Small intestine (tissue), 7 donors: Measurements from ENCODE around the gene ALKBH6. TPM values are rescaled to one million over a fixed set of nuclear protein-coding genes. Genes with fewer than 3 reads are reported as not detected.

Experiments used
- DNase-seq, 2 donors: peaks; one replicate each; pipeline versions ENCODE4 v3.0.0 to v3.0.0-alpha.2; 2013
- FAIRE-seq: peaks from 2 replicates; lab custom pipeline; 2012; peaks lifted over from hg19 to GRCh38; lab: Jason Lieb, UNC
- H3K27ac ChIP-seq, 3 donors: one replicate each; pipeline ENCODE4 v1.5.1; 2013; ENCODE audit warnings: low read length in 2 of 3, mild to moderate bottlenecking in 2 of 3, control low read depth in 1 of 3, inconsistent platforms in 1 of 3, low read depth in 1 of 3, moderate library complexity in 1 of 3
- H3K27me3 ChIP-seq, 3 donors: one replicate each; pipeline ENCODE4 v1.6.1; 2013; ENCODE audit warnings: low read length in 3 of 3, inconsistent platforms in 1 of 3; ENCODE audit not compliant: control insufficient read depth in 3 of 3, insufficient read depth in 3 of 3
- H3K36me3 ChIP-seq, 3 donors: one replicate each; pipeline ENCODE4 v1.6.1; 2013; ENCODE audit warnings: low read length in 3 of 3, inconsistent platforms in 1 of 3, low read depth in 1 of 3, mild to moderate bottlenecking in 1 of 3, moderate library complexity in 1 of 3; ENCODE audit not compliant: control insufficient read depth in 3 of 3, insufficient read depth in 2 of 3
- H3K4me1 ChIP-seq, 3 donors: one replicate each; pipeline ENCODE4 v1.6.1; 2013; ENCODE audit warnings: low read length in 2 of 3, inconsistent platforms in 1 of 3, low read depth in 1 of 3, mild to moderate bottlenecking in 1 of 3, moderate library complexity in 1 of 3; ENCODE audit not compliant: control insufficient read depth in 3 of 3, insufficient read depth in 2 of 3
- H3K4me3 ChIP-seq, 3 donors: one replicate each; pipeline ENCODE4 v1.5.1; 2013; ENCODE audit warnings: low read length in 3 of 3, control low read depth in 1 of 3, inconsistent platforms in 1 of 3, low read depth in 1 of 3, mild to moderate bottlenecking in 1 of 3, moderate library complexity in 1 of 3
- H3K9me3 ChIP-seq, 2 donors: one replicate each; pipeline ENCODE4 v1.6.1; 2013; ENCODE audit warnings: low read depth in 1 of 2, low read length in 1 of 2; ENCODE audit not compliant: control insufficient read depth in 2 of 2, insufficient read depth in 1 of 2
- WGBS, 3 donors: extraction: QIAGEN DNeasy Blood & Tissue Kit; methylation state at CpG; one replicate each; pipeline ENCODE4 v1.1.7; 2013; 5-methylcytosine and 5-hydroxymethylcytosine counted together
- polyA plus RNA-seq, 4 donors: library from polyadenylated mRNA; stranded (reverse) in 3 of 4; unstranded in 1 of 4; fragments of 200-250 nt in 3 of 4; fragments of 120-200 nt in 1 of 4; gene quantifications; one replicate each; pipeline versions ENCODE4 v1.2.1 to v1.2.3, GENCODE V29; 2013
- donor health status: healthy with polysubstance abuse.
- donor health status: control.
- donor health status: control.
- donor health status: Bipolar disorder and iron deficiency.
- donor health status: healthy.

Gene ALKBH6
- polyA plus RNA-seq, 4 donors: 14.3 to 19.7 (median 15.6) TPM

GRCh38 chr19:36054119-36054732 lies 40.2 kb upstream of the ALKBH6 start, which contains the start of gene THAP8:
Gene THAP8 (minus strand): TSS chr19:36054285. CDS start chr19:36054217, 68 bp downstream.
- no peak for FAIRE-seq

GRCh38 chr19:36051637-36052036 lies 37.6 kb upstream of the ALKBH6 start:
- FAIRE-seq (no peak), DNase-seq (no peak)
- Histone ChIP-seq H3K4me1 (peaks cover 0 to 6% (median 0%) of the 10 kb centered on the region in 3 donors), H3K27me3 (no peaks in the 10 kb centered on the region), H3K9me3 (no peaks in the 10 kb centered on the region), H3K4me3 (no peak overlapping the region), H3K27ac (no peak overlapping the region), H3K36me3 (no peaks in the 10 kb centered on the region)
- 90 to 95% (median 94%) methylated on average over 4 of the region's 4 CpGs for WGBS, 3 donors

More at GRCh38 chr19:36054119-36054732, 40.2 kb upstream of the ALKBH6 start, which contains the start of gene THAP8:
- Histone ChIP-seq H3K36me3 (no peaks in the 10 kb centered on the region), H3K4me3 (peak within 1 kb of the TSS; percentile 37 to 80 (median 63)), H3K4me1 (peaks cover 0 to 16% (median 0%) of the 10 kb centered on the region in 3 donors), H3K27ac (peak within 1 kb of the TSS; percentile 88 to 96 (median 88)), H3K27me3 (no peaks in the 10 kb centered on the region), H3K9me3 (no peaks in the 10 kb centered on the region)
- 0% methylated on average over 40 to 56 of the region's 56 CpGs for WGBS, 3 donors
- peak; percentile 100 for DNase-seq

GRCh38 chr19:36051236-36051635 lies 37.2 kb upstream of the ALKBH6 start:
- WGBS, 3 donors: 47 to 85% (median 53%) methylated on average over 3 of the region's 3 CpGs
- no peak overlapping the region for H3K27ac ChIP-seq
- no peaks in the 10 kb centered on the region for H3K9me3 ChIP-seq
- no peak overlapping the region for H3K4me3 ChIP-seq
- DNase-seq (peak in 1 of 2 donors; percentile 48), FAIRE-seq (no peak)
- H3K4me1 ChIP-seq: peaks cover 0 to 6% (median 0%) of the 10 kb centered on the region in 3 donors
- H3K36me3 ChIP-seq: no peaks in the 10 kb centered on the region
- no peaks in the 10 kb centered on the region for H3K27me3 ChIP-seq

GRCh38 chr19:36049080-36049698 lies 35.2 kb upstream of the ALKBH6 start:
- no peak for FAIRE-seq
- no peak for DNase-seq
- H3K27me3 ChIP-seq: no peaks in the 10 kb centered on the region
- no peaks in the 10 kb centered on the region for H3K9me3 ChIP-seq
- 93 to 96% (median 94%) methylated on average over 4 of the region's 4 CpGs for WGBS, 3 donors
- H3K4me1 ChIP-seq: no peaks in the 10 kb centered on the region
- no peak overlapping the region for H3K4me3 ChIP-seq
- no peak overlapping the region for H3K27ac ChIP-seq
- no peaks in the 10 kb centered on the region for H3K36me3 ChIP-seq

- H3K4me3 ChIP-seq: no peak overlapping the region
- H3K36me3 ChIP-seq: peaks cover 0 to 2% (median 0%) of the 10 kb centered on the region in 3 donors
- DNase-seq (no peak), FAIRE-seq (no peak)
- H3K27ac ChIP-seq: no peak overlapping the region
- no peaks in the 10 kb centered on the region for H3K4me1 ChIP-seq
- H3K9me3 ChIP-seq: no peaks in the 10 kb centered on the region
- no peaks in the 10 kb centered on the region for H3K27me3 ChIP-seq
Measured at GRCh38 chr19:36047835-36048234, 33.8 kb upstream of the ALKBH6 start.

- Histone ChIP-seq H3K4me1 (no peaks in the 10 kb centered on the region), H3K27ac (no peak overlapping the region), H3K27me3 (no peaks in the 10 kb centered on the region), H3K9me3 (no peaks in the 10 kb centered on the region), H3K36me3 (peaks cover 0 to 4% (median 0%) of the 10 kb centered on the region in 3 donors), H3K4me3 (no peak overlapping the region)
- 87 to 92% (median 92%) methylated on average over 5 of the region's 5 CpGs for WGBS, 3 donors
- no peak for FAIRE-seq
- DNase-seq: no peak
Measured at GRCh38 chr19:36046443-36047050, 32.5 kb upstream of the ALKBH6 start.

- Histone ChIP-seq H3K4me1 (no peaks in the 10 kb centered on the region), H3K27me3 (no peaks in the 10 kb centered on the region), H3K9me3 (no peaks in the 10 kb centered on the region), H3K36me3 (peaks cover 0 to 16% (median 0%) of the 10 kb centered on the region in 3 donors), H3K4me3 (no peak overlapping the region), H3K27ac (no peak overlapping the region)
- WGBS, 3 donors: 88 to 91% (median 90%) methylated on average over 2 of the region's 2 CpGs
- no peak for FAIRE-seq
- DNase-seq: no peak
Measured at GRCh38 chr19:36043952-36044351, 29.9 kb upstream of the ALKBH6 start.

GRCh38 chr19:36041831-36042230 lies 27.8 kb upstream of the ALKBH6 start:
- FAIRE-seq: no peak
- Histone ChIP-seq H3K4me3 (no peak overlapping the region), H3K27me3 (no peaks in the 10 kb centered on the region), H3K36me3 (peaks cover 0 to 27% (median 0%) of the 10 kb centered on the region in 3 donors), H3K27ac (peak overlapping the region in 1 of 3 donors; percentile 34), H3K9me3 (no peaks in the 10 kb centered on the region), H3K4me1 (no peaks in the 10 kb centered on the region)
- WGBS, 3 donors: 45 to 62% (median 52%) methylated on average over 3 of the region's 3 CpGs
- DNase-seq: peak in 1 of 2 donors; percentile 32
